KMS-11 (cell line): ENCODE measurements around the gene C1QTNF9.

ENCODE experiments used
- H2AFZ ChIP-seq: fragments of 200-600 bp; sonication (generic); 2 replicates; pipeline ENCODE4 v1.6.1; 2016; ENCODE audit warnings: antibody characterized with exemption, mixed run types, low read depth
- H3K27ac ChIP-seq: fragments of 200-600 bp; sonication (generic); 2 replicates; pipeline ENCODE4 v1.6.1; 2016; ENCODE audit warnings: mild to moderate bottlenecking, mixed run types
- H3K27me3 ChIP-seq: fragments of 200-600 bp; sonication (generic); 2 replicates; pipeline ENCODE4 v1.6.1; 2017; ENCODE audit warnings: mild to moderate bottlenecking, low read depth, mixed run types, moderate library complexity; ENCODE audit not compliant: insufficient read depth
- H3K36me3 ChIP-seq: fragments of 200-600 bp; sonication (generic); 2 replicates; pipeline ENCODE4 v1.6.1; 2017; ENCODE audit warnings: mild to moderate bottlenecking, mixed run types; ENCODE audit not compliant: insufficient read depth
- H3K4me1 ChIP-seq: fragments of 200-600 bp; sonication (generic); 2 replicates; pipeline ENCODE4 v1.6.1; 2016; ENCODE audit warnings: mild to moderate bottlenecking, low read depth, mixed run types; ENCODE audit not compliant: poor library complexity, severe bottlenecking
- H3K4me2 ChIP-seq: fragments of 200-600 bp; sonication (generic); 2 replicates; pipeline ENCODE4 v1.7.0; 2016; ENCODE audit warnings: mild to moderate bottlenecking, mixed run types
- H3K4me3 ChIP-seq: fragments of 200-600 bp; sonication (generic); IDR thresholded peaks from 2 replicates; pipeline ENCODE4 v1.6.1; 2017; ENCODE audit warnings: low read depth, low read length, mixed read lengths; ENCODE audit not compliant: insufficient read depth
- H3K79me2 ChIP-seq: fragments of 200-600 bp; sonication (generic); 2 replicates; pipeline ENCODE4 v1.6.1; 2016; ENCODE audit warnings: low read depth, mixed run types; ENCODE audit not compliant: insufficient read depth
- H3K9ac ChIP-seq: fragments of 200-600 bp; sonication (generic); 2 replicates; pipeline ENCODE4 v1.6.1; 2016; ENCODE audit warnings: mild to moderate bottlenecking, mixed run types
- H4K20me1 ChIP-seq: fragments of 200-600 bp; sonication (generic); 2 replicates; pipeline ENCODE4 v1.6.1; 2016; ENCODE audit warnings: mild to moderate bottlenecking, mixed run types; ENCODE audit not compliant: insufficient read depth
- TF ChIP-seq, protein P1 (sequence below): fragments of 200-600 bp; sonication (generic); conservative IDR thresholded peaks from 2 replicates; pipeline ENCODE4 v1.6.1; 2017; ENCODE audit warnings: low read depth, mild to moderate bottlenecking, antibody characterized with exemption, low read length, moderate library complexity, mixed read lengths

The C1QTNF9 gene

DNA sequence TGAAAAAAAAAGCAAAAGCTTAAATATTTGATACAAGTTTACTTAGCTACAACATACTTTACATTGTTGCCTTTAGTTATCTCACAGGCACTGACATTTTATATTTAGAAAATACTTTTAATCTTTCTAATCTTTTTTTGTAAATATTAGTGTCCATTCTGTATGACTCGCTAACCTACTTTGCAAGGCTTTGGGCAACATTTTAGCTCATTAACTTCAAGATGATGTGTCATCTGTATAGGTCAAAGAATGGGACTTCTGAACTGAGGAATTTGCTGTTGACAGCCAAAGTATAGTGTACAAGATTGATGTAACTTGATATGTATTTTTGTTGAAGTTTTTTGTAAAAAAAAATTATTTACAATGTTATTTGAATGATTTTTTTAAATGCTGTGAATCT is 2.7 kb upstream of the C1QTNF9 start:
- Histone ChIP-seq H3K9ac (no peak overlapping the region), H3K4me2 (no peak overlapping the region), H3K36me3 (no peaks in the 10 kb centered on the region), H2AFZ (no peak overlapping the region), H3K27ac (no peak overlapping the region), H4K20me1 (no peaks in the 10 kb centered on the region), H3K4me1 (no peaks in the 10 kb centered on the region), H3K79me2 (no peaks in the 10 kb centered on the region), H3K4me3 (no peak overlapping the region), H3K27me3 (no peaks in the 10 kb centered on the region)
- TF ChIP-seq, protein P1, sequence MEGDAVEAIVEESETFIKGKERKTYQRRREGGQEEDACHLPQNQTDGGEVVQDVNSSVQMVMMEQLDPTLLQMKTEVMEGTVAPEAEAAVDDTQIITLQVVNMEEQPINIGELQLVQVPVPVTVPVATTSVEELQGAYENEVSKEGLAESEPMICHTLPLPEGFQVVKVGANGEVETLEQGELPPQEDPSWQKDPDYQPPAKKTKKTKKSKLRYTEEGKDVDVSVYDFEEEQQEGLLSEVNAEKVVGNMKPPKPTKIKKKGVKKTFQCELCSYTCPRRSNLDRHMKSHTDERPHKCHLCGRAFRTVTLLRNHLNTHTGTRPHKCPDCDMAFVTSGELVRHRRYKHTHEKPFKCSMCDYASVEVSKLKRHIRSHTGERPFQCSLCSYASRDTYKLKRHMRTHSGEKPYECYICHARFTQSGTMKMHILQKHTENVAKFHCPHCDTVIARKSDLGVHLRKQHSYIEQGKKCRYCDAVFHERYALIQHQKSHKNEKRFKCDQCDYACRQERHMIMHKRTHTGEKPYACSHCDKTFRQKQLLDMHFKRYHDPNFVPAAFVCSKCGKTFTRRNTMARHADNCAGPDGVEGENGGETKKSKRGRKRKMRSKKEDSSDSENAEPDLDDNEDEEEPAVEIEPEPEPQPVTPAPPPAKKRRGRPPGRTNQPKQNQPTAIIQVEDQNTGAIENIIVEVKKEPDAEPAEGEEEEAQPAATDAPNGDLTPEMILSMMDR: no peak

DNA sequence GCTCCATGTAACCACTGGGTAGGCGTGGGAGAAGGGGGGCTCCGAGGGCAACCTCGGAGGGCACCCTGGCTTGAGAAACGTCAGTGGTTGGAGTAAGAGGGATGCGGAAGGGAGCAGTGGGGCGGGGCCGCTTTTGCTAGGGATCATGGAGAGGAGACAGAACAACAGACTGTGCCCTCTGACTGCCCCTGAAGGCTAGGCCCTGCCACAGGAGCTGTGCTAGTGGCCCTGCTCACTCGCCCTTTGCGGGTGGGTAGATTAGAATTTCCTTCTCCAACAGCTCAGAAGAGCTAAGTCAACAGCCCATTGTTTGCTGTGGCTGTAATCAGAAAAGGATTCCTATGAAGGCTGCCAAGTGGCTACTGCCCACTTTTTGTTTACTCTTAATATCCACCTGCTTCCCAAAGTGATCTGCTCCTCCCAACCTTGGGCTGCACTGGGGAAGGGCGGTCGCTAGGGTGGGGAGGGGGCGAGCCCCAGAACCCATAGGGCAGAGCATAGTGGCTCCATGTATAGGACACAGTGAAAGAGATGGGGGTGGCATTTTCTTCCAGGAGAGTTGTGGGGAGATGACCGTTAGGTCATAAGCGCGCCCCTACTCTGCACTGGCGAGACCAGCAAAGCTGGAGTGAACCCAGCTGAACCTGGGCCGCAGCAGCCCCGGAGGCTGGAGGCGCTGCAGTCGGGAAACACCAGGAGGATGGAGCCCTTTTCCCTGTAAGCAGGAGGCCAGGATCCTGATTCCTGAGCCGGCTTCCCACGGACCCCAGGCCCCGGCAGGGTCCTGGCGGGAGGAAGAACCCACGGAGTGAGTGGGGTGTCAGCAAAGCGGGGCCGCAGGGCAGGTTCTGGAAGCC is 1.9 kb upstream of the C1QTNF9 start:
- no peaks in the 10 kb centered on the region for H3K27me3 ChIP-seq
- H3K4me1 ChIP-seq: no peaks in the 10 kb centered on the region
- no peak overlapping the region for H2AFZ ChIP-seq
- H3K36me3 ChIP-seq: no peaks in the 10 kb centered on the region
- H3K27ac ChIP-seq: no peak overlapping the region
- no peaks in the 10 kb centered on the region for H4K20me1 ChIP-seq
- TF ChIP-seq, protein P1: no peak
- H3K79me2 ChIP-seq: no peaks in the 10 kb centered on the region
- no peak overlapping the region for H3K9ac ChIP-seq
- H3K4me2 ChIP-seq: no peak overlapping the region
- no peak overlapping the region for H3K4me3 ChIP-seq

DNA sequence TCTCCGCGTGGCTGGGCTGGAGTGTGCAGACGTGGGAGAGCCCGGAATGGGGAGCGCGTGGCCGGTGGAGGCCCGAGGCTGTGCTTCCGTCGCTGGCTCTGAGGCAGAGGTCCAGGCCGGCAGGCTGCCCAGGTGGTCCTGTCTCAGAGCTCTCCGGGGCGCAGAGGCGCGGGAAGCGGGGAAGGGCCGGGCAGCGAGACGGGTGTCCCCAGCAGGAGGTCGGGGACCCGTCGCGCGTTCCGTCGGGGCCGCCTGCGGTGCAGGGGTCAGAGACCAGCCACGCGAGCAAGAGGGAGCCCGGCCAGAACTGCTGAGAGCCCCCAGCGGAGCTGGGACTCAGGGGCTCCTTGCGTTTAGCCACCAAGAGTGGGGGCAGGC is 1.3 kb upstream of the C1QTNF9 start:
- Histone ChIP-seq H3K4me3 (no peak overlapping the region), H3K27me3 (no peaks in the 10 kb centered on the region), H2AFZ (no peak overlapping the region), H3K27ac (no peak overlapping the region), H3K79me2 (no peaks in the 10 kb centered on the region), H4K20me1 (no peaks in the 10 kb centered on the region), H3K4me2 (no peak overlapping the region), H3K9ac (no peak overlapping the region), H3K4me1 (no peaks in the 10 kb centered on the region), H3K36me3 (no peaks in the 10 kb centered on the region)
- TF ChIP-seq, protein P1: no peak

DNA sequence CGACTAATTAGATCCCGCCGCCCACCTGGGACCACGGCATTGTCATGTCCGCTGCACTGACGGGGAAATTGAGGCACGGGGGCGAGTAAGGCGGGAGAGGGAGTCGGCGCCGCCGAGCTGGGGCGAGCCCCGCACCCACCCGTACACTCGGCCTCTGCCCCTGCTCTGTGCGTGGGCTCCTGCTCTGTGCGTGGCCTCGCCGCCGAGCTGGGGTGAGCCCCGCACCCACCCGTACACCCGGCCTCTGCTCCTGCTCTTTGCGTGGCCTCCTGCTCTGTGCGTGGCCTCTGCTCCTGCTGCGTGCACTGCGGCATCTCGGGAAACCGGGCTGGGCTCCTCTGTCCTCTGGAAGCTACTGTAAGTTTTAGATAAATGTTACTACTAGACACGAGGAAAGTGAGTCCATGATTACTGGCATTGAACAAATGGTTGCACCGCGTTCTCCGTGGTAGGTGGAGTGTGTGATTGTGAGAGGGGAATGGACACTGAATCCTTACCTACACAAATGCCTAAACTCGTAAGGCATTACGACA is 826 bp upstream of the C1QTNF9 start:
- Histone ChIP-seq H3K36me3 (no peaks in the 10 kb centered on the region), H2AFZ (no peak overlapping the region), H3K27me3 (no peaks in the 10 kb centered on the region), H3K4me1 (no peaks in the 10 kb centered on the region), H4K20me1 (no peaks in the 10 kb centered on the region), H3K27ac (no peak overlapping the region), H3K4me2 (no peak overlapping the region), H3K9ac (no peak overlapping the region), H3K4me3 (no peak overlapping the region), H3K79me2 (no peaks in the 10 kb centered on the region)
- TF ChIP-seq, protein P1: no peak
